ENCODE data around the gene RYR3. TPM values are rescaled to one million over a fixed set of nuclear protein-coding genes. Genes with fewer than 3 reads are reported as not detected.

Gene RYR3
- total and polyA plus RNA-seq, 2 of the 13 experiments (the other 11 are each of a cell fraction or from before 2014, with no cell fraction given), result not detected

GRCh38 chr15:33852094-33852493, 541.3 kb downstream of the RYR3 start:
- Histone ChIP-seq H3K4me2 (ENCODE audit: low read depth, low read length) (no peak overlapping the region), H3K79me2 (ENCODE audit: insufficient read depth, low read length) (no peaks in the 10 kb centered on the region), H3K36me3 (replicated peaks in 1 of 2; ENCODE audit: control insufficient read depth in 1 of 2, insufficient read depth in 2 of 2, low read length in 2 of 2) (no peaks in the 10 kb centered on the region), H3K4me3 (replicated peaks in 1 of 3; ENCODE audit: insufficient read depth in 1 of 3, low read depth in 2 of 3, low read length in 3 of 3) (no peak overlapping the region), H3K27ac (ENCODE audit: extremely low read length, insufficient read depth, low read length) (no peak overlapping the region), H3K9me3 (ENCODE audit: low read length) (no peaks in the 10 kb centered on the region), H4K20me1 (ENCODE audit: insufficient read depth, low read length) (no peaks in the 10 kb centered on the region), H3K27me3 (ENCODE audit: control insufficient read depth in 1 of 2, insufficient read depth in 2 of 2, low read length in 2 of 2) (no peaks in the 10 kb centered on the region), H3K9ac (ENCODE audit: insufficient read depth, low read depth, low read length) (no peak overlapping the region), H2AFZ (ENCODE audit: low read length) (no peak overlapping the region), H3K4me1 (ENCODE audit: insufficient read depth, low read length) (no peaks in the 10 kb centered on the region)
- no peak for TF ChIP-seq ZC3H4 (CRISPR knock-in tag; IDR thresholded peaks at IDR 0.05; ENCODE audit: borderline replicate concordance)
- TF ChIP-seq ZNF281 (CRISPR knock-in tag; IDR thresholded peaks at IDR 0.05; ENCODE audit: borderline replicate concordance), result no peak
- no peak for TF ChIP-seq PHF20 (CRISPR knock-in tag; IDR thresholded peaks at IDR 0.05)
- TF ChIP-seq CSRNP1 (CRISPR knock-in tag; IDR thresholded peaks at IDR 0.05), result no peak
- TF ChIP-seq ZNF839 (CRISPR knock-in tag; IDR thresholded peaks at IDR 0.05; ENCODE audit: borderline replicate concordance), result no peak
- no peak for TF ChIP-seq PBX3 (CRISPR knock-in tag; IDR thresholded peaks at IDR 0.05; ENCODE audit: borderline replicate concordance)
- TF ChIP-seq ATF4 (CRISPR knock-in tag; IDR thresholded peaks at IDR 0.05), result no peak
- no peak for TF ChIP-seq MLLT10 (CRISPR knock-in tag; IDR thresholded peaks at IDR 0.05)
- no peak for TF ChIP-seq SP4 (CRISPR knock-in tag; IDR thresholded peaks at IDR 0.05)
- no peak for TF ChIP-seq ZNF224 (CRISPR knock-in tag; IDR thresholded peaks at IDR 0.05)
- TF ChIP-seq PPARG (CRISPR knock-in tag; conservative IDR thresholded peaks at IDR 0.05), result no peak
- no peak for TF ChIP-seq NCOA2 (CRISPR knock-in tag; IDR thresholded peaks at IDR 0.05)
- no peak for TF ChIP-seq KDM5A (IDR thresholded peaks at IDR 0.05; ENCODE audit: borderline replicate concordance, low read length)
- BruUV-seq (replicated peaks), result no TSS peak
- FAIRE-seq (no peak), ATAC-seq (no peak), DNase-seq (ENCODE audit: low spot score) (no peak)
- ChIA-PET CTCF (ENCODE audit: low intra/inter-chr PET ratio, low total read pairs) (no interaction called here), POLR2A (no interaction called here)
- intact Hi-C loops (cut with micrococcal nuclease; ENCODE audit: unreplicated experiment) (no loop called here), in situ Hi-C loops (cut with HindIII; ENCODE audit: extremely low pct_ligation_motif_present, low pct_unique_long_range_greater_than_20kb) (no loop called here)
- WGBS (ENCODE audit: low lambda C conversion rate), result 32% methylated on average over 1 of the region's 1 CpG

Data from HepG2 (cell line).